GM12878 (cell line): Measurements from ENCODE around the gene GH2. TPM values are rescaled to one million over a fixed set of nuclear protein-coding genes. Genes with fewer than 3 reads are reported as not detected.

Source experiments
- ATAC-seq: fragments of 200-7000 bp; cut with Tn5 transposase; 3 replicates; pipeline ENCODE4 v1.9.1; 2020; ENCODE audit warnings: mild to moderate bottlenecking, moderate library complexity
- BruUV-seq: library from RNA; stranded (reverse); fragments of 400-500 nt; replicated peaks from 2 replicates; lab custom pipeline; 2021; lab: Mats Ljungman, UMichigan
- CTCF ChIA-PET: fragments of 300-600 bp; sonication (Branson Sonifier 250); formaldehyde crosslinking; extraction: SDS; loops from one replicate; lab custom pipeline; 2021; ENCODE audit warnings: inconsistent platforms; lab: Yijun Ruan, JAX
- POLR2A ChIA-PET: fragments of 350-600 bp; formaldehyde crosslinking; extraction: SDS; loops from one replicate; lab custom pipeline; 2021; ENCODE audit warnings: inconsistent platforms; lab: Charles Lee
- RAD21 ChIA-PET: fragments of 300-600 bp; sonication (Branson Sonifier 250); formaldehyde crosslinking; loops from one replicate; lab custom pipeline; 2023; ENCODE audit warnings: antibody characterized with exemption; ENCODE audit not compliant: unreplicated experiment; lab: Charles Lee
- SMC1A ChIA-PET: fragments of 300-600 bp; sonication (Branson Sonifier 250); formaldehyde crosslinking; loops from one replicate; lab custom pipeline; 2023; ENCODE audit not compliant: unreplicated experiment, uncharacterized antibody; lab: Charles Lee
- DNase-seq: peaks from one replicate; pipeline ENCODE4 v3.0.0-alpha.2; 2011; ENCODE audit warnings: low read depth, low spot score
- FAIRE-seq: peaks from 3 replicates; lab custom pipeline; 2011; peaks lifted over from hg19 to GRCh38; lab: Jason Lieb, UNC
- H2AFZ ChIP-seq: 2 replicates; pipeline ENCODE4 v1.6.0; 2011; ENCODE audit warnings: low read depth, low read length, control low read depth; ENCODE audit not compliant: control insufficient read depth
- H3K27ac ChIP-seq: 2 replicates; pipeline ENCODE4 v1.5.1; 2011; ENCODE audit warnings: control low read depth; ENCODE audit not compliant: control insufficient read depth, insufficient read depth
- H3K27me3 ChIP-seq, 2 experiments: replicated peaks in 1 of 2; 2 replicates each; pipeline versions ENCODE4 v1.6.0 to v1.6.1; 2011; ENCODE audit warnings: low read length in 1 of 2; ENCODE audit not compliant: control insufficient read depth in 2 of 2, insufficient read depth in 2 of 2
- H3K36me3 ChIP-seq, 2 experiments: 2 replicates each; pipeline ENCODE4 v1.5.1; 2011; ENCODE audit warnings: low read length in 1 of 2; ENCODE audit not compliant: control insufficient read depth in 2 of 2, insufficient read depth in 2 of 2
- H3K4me1 ChIP-seq: 2 replicates; pipeline ENCODE4 v1.6.1; 2011; ENCODE audit warnings: mild to moderate bottlenecking, low read length, moderate library complexity, mixed read lengths; ENCODE audit not compliant: control insufficient read depth, insufficient read depth
- H3K4me2 ChIP-seq: 2 replicates; pipeline ENCODE4 v1.6.0; 2011; ENCODE audit warnings: control low read depth; ENCODE audit not compliant: control insufficient read depth, insufficient read depth
- H3K4me3 ChIP-seq: fragments of 200-600 bp; sonication (generic); 2 replicates; pipeline ENCODE4 v1.5.1; 2016
- H3K79me2 ChIP-seq: 2 replicates; pipeline ENCODE4 v1.6.0; 2011; ENCODE audit warnings: low read length; ENCODE audit not compliant: control insufficient read depth, insufficient read depth
- H3K9ac ChIP-seq: 2 replicates; pipeline ENCODE4 v1.8.0; 2011; ENCODE audit warnings: low read length, control low read depth, mixed read lengths; ENCODE audit not compliant: control insufficient read depth, insufficient read depth
- H3K9me3 ChIP-seq: replicated peaks from 3 replicates; pipeline ENCODE4 v1.5.1; 2011; ENCODE audit warnings: mild to moderate bottlenecking, low read length; ENCODE audit not compliant: control insufficient read depth, insufficient read depth
- H4K20me1 ChIP-seq: 2 replicates; pipeline ENCODE4 v1.6.0; 2011; ENCODE audit not compliant: control insufficient read depth, insufficient read depth
- CBFB ChIP-seq: IDR thresholded peaks from 2 replicates; pipeline ENCODE4 v1.6.1; 2016; ENCODE audit warnings: antibody characterized with exemption, low read depth
- IKZF1 ChIP-seq: fragments of 450-650 bp; conservative IDR thresholded peaks from 2 replicates; pipeline ENCODE4 v1.6.1; 2017; ENCODE audit warnings: antibody characterized with exemption, mild to moderate bottlenecking
- JUND ChIP-seq: IDR thresholded peaks from 2 replicates; pipeline ENCODE4 v1.6.1; 2012; ENCODE audit warnings: low read depth, mild to moderate bottlenecking, low read length, improper control_type of control experiment, moderate library complexity
- MYB ChIP-seq: fragments of 150-350 bp; IDR thresholded peaks from 2 replicates; pipeline ENCODE4 v1.6.1; 2014; ENCODE audit warnings: mild to moderate bottlenecking, low read depth, low read length, borderline replicate concordance
- POLR2AphosphoS2 ChIP-seq: IDR thresholded peaks from 2 replicates; pipeline ENCODE4 v1.6.1; 2011; ENCODE audit warnings: low read depth, mild to moderate bottlenecking, low read length, improper control_type of control experiment, moderate library complexity
- RB1 ChIP-seq: fragments of 450-650 bp; formaldehyde crosslinking; IDR thresholded peaks from 2 replicates; pipeline ENCODE4 v1.6.1; 2017; ENCODE audit warnings: mild to moderate bottlenecking, borderline replicate concordance
- SMAD5 ChIP-seq: IDR thresholded peaks from 2 replicates; pipeline ENCODE4 v1.6.1; 2016; ENCODE audit warnings: antibody characterized with exemption, low read depth
- SREBF1 ChIP-seq: IDR thresholded peaks from 2 replicates; pipeline ENCODE4 v1.6.1; 2012; ENCODE audit warnings: mild to moderate bottlenecking, low read length
- SUPT20H ChIP-seq: IDR thresholded peaks from 2 replicates; pipeline ENCODE4 v1.6.1; 2011; ENCODE audit warnings: low read depth, mild to moderate bottlenecking, low read length, moderate library complexity, borderline replicate concordance; ENCODE audit not compliant: control insufficient read depth
- WGBS: methylation state at CpG from one replicate; pipeline ENCODE4 v1.1.6; 2016; ENCODE audit warnings: low lambda C conversion rate; ENCODE audit not compliant: insufficient replicate concordance, insufficient coverage; ENCODE audit errors: missing lambda C conversion rate; 5-methylcytosine and 5-hydroxymethylcytosine counted together
- in situ Hi-C: fragments of 300-500 bp; cut with MboI; formaldehyde crosslinking; loops from 9 replicates; pipeline ENCODE4 v1.14.3; 2018; ENCODE audit warnings: mixed read lengths
- intact Hi-C: fragments of 100-400 bp; cut with micrococcal nuclease; formaldehyde crosslinking; loops from one replicate; pipeline ENCODE4 v1.14.2; 2022; ENCODE audit not compliant: unreplicated experiment
- polyA plus RNA-seq, 11 experiments: library from polyadenylated mRNA; depleted of rRNA in 4 of 11; unstranded in 6 of 11; stranded (reverse) in 5 of 11; fragments of >200 nt; fragmentation: Nextera tagmentation in 4 of 11; fragmentation: Illumina TruSeq in 1 of 11; extraction: Ambion mirVana in 4 of 11; extraction: Trizol in 1 of 11; gene quantifications; 1 replicate in 1 of 11; 2 replicates in 10 of 11; pipeline versions ENCODE4 v1.2.1 to v1.2.3, GENCODE V29; 2011 to 2016; ENCODE audit warnings: inconsistent platforms in 2 of 11, missing spikeins in 2 of 11, low read depth in 1 of 11
- total RNA-seq, 4 experiments: library from RNA; depleted of rRNA in 3 of 4; stranded (reverse); fragments of >200 nt in 3 of 4; fragmentation: Illumina TruSeq in 1 of 4; extraction: Trizol in 1 of 4; gene quantifications; 2 replicates each; pipeline versions ENCODE4 v1.2.1 to v1.2.3, GENCODE V29; 2013 to 2021

The GH2 gene
- total and polyA plus RNA-seq, 10 of the 15 experiments (the other 5 are each of a cell fraction or from before 2014, with no cell fraction given) = not detected

DNA sequence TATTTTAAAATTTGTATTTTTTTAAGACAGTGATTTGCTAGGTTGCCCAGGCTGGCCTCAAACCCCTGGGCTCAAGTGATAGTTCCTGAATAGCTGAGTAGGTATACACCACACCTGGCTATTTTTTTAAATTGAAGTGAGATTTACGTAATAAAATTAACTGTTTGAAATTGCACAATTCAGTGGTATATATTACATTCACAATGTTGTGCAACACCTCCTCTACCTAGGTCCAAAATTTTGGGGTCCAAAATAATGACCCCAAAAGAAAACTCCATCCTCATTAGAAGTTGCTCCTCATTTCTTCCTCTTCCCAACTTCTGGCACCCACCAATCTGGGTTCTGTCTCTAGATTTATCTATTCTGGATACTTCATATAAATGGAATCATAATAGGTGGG is 36.2 kb downstream of the GH2 start:
- Histone ChIP-seq H3K79me2 (peaks cover 23% of the 10 kb centered on the region), H3K9ac (no peak overlapping the region), H3K4me2 (no peak overlapping the region), H4K20me1 (no peaks in the 10 kb centered on the region), H3K9me3 (peaks cover 5% of the 10 kb centered on the region; the same call in 2 of the 3 replicates), H2AFZ (no peak overlapping the region), H3K36me3 (no peaks in the 10 kb centered on the region), H3K4me3 (no peak overlapping the region), H3K27ac (no peak overlapping the region), H3K27me3 (no peaks in the 10 kb centered on the region), H3K4me1 (peaks cover 20% of the 10 kb centered on the region)
- ChIA-PET CTCF (interaction anchor here (0.6 to 7.0 kb wide), 4 partner anchors 15 to 435 kb away, joined by 3 to 51 read pairs (median 4); no protein-coding TSS in a partner anchor), RAD21 (no interaction called here), POLR2A (no interaction called here), SMC1A (no interaction called here)
- ATAC-seq (no peak), DNase-seq (no peak), FAIRE-seq (no peak)
- no TSS peak for BruUV-seq
- intact Hi-C loops (no loop called here), in situ Hi-C loops (loop anchor here (10.0 to 25.0 kb wide), 2 partner anchors 408 to 659 kb away; partner anchors contain the start of genes CEP95, CYB561 and DDX5)
- TF ChIP-seq RB1 = no peak
- no peak for TF ChIP-seq CBFB
- no peak for TF ChIP-seq SUPT20H
- no peak for TF ChIP-seq SMAD5
- TF ChIP-seq IKZF1 = no peak
- TF ChIP-seq JUND = no peak
- TF ChIP-seq MYB = no peak
- no peak for TF ChIP-seq POLR2AphosphoS2
- TF ChIP-seq SREBF1 = no peak
- WGBS = 56% methylated on average over 1 of the region's 1 CpG
